Activated CD4-positive, CD25-positive, alpha-beta regulatory T cell (primary cell): ENCODE measurements around the gene SHC3.

Experiments
- DNase-seq, 4 experiments: peaks; one replicate each; lab custom pipeline; 2025; lab: John Stamatoyannopoulos, UW

SHC3 gene

DNA sequence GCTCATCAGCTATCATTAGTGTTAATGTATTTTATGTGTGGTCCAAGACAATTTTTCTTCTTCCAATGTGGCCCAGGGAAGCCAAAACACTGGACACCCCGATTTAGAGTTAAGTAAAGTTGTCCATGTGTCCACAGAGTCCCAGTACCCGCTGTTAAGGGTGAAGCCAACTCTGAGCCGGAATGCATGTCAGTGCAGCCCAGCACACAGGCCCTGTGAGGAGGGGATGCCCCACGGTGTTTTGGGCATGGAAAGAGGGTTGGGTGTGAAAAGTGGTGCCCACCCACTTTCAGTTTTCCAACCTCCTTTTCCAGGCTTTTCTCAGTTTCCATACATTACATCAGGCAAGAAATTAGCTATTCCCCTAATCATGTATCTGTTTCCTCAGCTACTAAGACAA is 24.4 kb downstream of the SHC3 start:
- no peak for DNase-seq

DNA sequence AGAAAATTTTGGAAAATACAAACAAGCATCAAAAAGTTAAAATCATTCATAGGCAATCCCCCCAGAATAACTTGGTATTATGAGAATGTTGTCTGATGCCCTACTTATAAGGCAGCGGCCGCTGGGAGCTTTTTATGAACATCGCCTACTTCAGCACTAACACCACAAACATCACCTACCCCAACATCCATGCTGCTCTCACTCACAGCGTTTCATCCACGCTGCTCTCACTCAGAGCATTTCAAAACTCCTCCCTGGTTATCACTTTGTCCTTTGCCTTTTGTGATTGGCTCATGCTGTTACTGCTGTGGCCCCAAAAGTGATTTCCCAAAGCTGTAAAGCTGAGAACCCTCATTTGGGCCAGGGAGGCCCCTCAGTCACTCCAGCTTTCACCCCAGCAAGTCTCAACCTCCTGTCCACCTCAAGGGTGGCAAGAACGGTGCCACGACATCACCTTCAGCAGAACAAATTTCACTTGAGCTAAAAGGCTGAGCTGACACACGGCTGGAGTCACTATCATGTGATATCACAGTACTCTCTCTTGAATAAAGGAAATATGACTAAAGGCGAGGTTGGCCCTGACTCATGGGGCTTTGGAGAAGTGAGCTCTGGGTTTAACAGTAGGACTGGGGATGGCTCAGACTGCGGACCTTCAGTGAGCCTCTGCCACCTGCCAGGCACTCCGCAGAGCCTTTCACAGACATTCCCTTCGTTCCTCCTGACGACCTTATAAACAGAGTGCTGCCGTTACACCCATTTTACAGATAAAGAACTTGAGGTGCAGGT is 25.2 kb downstream of the SHC3 start:
- no peak for DNase-seq

DNA sequence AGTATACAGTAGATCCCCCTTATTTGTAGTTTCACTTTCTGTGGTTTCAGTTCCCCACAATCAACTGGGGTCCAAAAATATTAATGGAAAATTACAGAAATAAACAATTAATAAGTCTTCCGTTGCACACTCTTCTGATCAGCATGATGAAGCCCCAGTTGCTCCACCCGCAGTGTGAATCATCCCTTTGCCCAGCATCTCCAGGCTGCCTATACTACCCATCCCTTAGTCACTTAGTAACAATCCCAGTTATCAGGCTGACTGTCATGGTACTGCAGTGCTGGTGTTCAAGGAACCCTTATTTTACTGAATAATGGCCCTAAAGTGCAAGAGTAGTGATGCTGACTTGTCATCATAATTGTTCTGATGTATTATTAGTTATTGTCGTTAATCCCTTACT is 28.9 kb downstream of the SHC3 start:
- no peak for DNase-seq

DNA sequence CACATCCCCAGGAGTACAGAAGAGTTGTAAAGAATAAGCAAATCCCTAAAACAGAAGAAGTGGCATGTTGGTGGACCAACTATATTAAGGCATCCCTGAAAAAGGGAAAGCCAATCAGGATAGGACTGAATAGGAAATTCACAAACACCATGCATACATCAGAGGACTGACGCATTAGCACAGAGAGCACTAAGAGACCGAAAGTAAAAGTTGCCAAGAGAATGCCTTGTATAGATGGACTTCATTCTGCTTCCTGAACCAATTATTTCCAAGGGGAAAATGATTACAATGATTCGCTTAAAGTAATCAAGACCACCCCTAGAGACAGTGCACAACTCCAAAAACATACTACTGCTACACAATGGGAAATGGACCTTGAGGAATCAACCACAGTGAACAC is 33.5 kb downstream of the SHC3 start:
- no peak for DNase-seq

DNA sequence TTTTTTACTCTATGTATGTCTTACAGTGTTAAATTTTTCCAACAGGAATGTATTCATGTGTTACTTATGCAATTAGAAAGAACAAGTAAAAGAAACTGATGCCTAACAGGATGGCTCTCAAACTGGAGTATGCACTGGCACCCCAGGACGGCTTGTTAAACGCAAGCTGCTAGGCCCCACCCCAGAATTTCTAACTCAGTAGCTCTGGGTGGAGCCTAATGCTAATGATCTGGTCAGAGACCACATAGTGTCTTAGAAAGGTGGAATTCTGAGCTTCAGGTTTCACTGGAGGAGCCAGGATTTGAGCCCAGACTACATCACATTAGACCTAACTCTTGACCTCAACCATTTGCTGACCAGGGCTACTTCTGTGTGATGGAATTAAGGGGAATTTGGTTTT is 34.4 kb downstream of the SHC3 start:
- DNase-seq, result no peak

DNA sequence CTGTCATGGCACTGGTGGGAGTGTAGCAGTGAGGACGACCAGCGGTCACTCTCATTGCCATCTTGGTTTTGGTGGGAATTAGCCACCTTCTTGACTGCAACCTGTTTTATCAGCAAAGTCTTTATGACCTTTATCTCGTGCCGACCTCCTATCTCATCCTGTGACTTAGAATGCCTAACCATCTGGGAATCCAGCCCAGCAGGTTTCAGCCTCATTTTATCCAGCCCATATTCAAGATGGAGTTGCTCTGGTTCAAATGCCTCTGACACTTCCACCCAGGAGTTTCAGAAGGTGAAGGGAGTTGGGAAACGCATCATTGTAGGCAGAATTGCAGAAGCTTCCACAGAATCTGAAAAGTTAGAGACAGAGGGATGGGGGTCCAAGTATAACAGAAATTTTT is 35.4 kb downstream of the SHC3 start:
- DNase-seq, result no peak

DNA sequence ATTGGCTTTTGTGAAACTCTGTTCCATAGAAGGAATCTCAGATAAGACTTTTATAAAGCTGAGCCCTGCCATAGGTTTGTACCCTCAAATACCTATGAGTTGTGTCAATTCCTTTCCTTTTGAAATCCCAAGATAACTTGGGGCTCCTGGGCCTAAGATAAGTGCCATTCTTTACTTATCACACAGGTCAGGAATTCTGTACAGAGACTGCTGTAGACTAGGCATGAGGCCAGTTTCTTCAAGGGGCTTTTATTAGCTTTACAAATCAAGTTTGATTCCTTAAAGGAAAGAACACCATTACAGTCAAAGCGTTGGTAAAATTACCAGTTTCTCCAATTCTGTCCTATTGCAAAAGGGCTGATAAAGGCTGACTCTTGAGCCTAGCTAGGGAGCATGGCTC is 39.2 kb downstream of the SHC3 start:
- DNase-seq, result no peak

DNA sequence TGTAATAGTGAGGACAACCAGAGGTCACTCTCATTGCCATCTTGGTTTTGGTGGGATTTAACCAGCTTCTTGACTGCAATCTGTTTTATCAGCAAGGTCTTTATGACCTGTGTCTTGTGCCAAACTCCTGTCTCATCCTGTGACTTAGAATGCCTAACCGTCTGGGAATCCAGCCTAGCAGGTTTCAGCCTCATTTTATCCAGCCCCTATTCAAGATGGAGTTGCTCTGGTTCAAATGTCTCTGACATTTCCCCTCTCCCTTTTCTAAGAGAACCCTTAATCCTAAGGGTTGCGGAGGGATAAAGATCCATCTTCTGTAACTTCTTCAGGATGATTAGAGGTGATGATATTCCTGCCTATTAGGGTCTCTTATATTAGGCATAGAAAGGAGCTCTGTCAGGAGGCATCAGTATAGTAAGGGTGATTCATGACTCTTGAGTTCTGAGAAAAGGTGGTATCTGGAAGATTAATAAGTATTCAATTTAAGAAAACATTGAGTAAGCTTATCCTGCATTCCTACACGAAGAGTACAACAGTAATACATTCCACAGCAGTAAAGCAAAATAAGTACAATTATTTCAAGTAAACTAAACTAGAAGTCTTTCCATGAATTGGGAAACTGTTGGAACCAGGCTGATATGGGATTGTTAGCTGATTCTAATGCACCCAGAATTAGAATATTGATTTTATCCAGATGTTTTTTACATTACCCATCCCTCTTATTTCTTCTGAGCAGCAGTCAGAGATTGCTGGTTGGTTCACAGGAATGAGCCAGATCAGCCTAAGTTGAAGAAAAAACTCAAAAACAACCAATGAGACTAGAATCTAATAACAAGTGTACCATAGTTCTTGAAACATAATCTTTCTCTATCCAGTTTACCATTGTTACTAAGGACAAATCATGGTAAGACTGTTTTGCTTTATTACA is 39.9 kb downstream of the SHC3 start:
- DNase-seq, result no peak

DNA sequence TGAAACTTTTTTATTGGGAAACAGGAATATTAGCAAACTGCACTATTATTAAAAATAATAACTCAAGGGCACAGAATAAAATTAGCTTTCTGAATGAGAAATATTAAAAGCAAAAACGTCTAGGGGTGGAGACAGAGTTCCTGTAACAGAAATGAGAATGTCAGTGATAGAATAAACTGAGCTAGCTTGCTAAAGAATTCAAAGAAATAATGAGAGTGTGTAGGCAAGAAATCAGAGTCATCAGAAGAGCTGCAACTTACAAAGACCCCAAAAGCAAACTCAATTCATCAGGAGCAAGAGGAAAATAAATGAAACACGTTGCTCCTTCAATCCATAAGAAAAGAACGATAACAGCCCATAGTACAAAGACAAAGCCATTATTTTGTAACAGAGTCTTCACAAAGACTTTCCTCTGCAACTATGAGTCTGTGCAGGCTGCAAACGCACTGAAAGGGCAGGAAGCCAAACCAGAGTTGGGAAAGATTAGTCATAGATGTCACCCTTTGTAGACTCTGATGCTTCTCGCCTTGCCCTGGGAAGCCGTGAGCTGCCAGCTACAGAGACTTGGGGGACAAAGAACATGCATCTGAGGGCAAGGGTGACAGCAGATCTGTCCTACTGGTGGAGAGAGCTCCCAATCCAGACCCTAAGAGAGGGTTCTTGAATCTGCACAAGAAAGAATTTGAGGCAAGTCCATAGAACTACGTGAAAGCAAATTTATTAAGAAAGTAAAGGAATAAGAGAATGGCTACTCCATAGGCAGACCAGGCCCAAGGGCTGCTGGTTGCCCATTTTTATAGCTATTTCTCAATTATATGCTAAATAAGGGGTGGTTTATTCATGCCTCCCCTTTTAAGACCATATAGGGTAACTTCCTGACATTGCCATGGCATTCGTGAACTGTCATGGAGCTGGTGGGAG is 40.8 kb downstream of the SHC3 start:
- DNase-seq, result no peak

DNA sequence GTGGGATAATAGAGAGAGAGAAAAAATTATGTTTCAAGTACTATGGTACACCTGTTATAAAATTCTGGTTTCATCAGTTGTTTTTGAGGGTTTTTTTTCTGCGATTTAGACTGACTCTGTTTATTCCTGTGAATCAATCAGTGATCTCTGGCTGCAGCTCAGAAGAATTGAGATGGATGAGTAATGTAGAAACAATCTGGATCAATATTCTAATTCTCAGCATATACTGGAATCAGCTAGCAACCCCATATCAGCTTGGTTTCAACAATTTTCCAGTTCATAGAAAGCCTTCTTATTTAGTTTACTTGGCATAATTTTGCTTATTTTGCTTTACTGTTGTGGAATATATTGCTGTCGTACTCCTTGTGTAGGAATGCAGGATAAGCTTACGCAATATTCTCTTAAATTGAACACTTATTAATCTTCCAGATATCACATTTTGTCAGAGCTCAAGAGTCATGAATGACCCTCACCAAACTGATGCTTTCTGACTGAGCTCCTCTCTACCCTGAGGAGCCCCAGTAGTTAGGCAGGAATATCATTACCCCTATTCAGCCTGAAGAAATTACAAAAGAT is 42.9 kb downstream of the SHC3 start:
- DNase-seq, result no peak

DNA sequence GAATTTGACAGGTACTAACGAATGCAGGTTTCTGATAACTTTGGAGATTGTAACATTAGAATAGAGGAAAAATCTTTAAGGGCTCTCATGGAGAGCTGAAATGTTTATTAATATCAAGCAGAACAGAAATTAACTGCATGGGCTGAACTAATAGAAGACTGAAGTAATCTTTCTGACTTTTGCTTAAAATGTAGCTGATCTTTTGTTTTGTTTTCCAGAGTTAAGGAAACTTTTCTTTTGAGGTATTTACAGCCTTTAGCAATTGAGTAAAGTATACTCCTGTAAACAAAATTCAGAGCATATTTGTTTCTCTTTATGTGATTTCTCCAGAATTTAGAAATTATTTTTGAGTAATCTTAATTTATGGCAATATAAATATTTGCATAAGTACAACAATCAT is 43.9 kb downstream of the SHC3 start:
- no peak for DNase-seq

DNA sequence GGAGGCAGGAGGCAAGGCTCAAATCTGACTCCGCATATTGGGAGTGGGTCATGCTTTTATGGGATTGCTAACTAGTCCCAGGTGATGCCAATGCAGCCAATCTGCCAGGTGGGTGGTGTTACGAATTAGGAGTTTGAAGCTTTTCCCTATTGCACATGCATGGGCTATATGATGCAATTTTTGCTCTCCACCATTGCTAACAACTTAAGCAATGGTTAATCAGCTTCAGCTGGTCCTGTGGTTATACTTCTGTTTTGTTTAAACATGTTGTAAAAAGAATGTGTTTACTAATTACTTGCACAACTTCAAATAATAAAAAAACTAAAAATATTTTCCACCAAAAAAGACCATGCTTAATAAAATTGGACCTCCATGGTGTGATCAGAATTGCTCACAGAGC is 55.7 kb downstream of the SHC3 start:
- DNase-seq, result no peak

DNA sequence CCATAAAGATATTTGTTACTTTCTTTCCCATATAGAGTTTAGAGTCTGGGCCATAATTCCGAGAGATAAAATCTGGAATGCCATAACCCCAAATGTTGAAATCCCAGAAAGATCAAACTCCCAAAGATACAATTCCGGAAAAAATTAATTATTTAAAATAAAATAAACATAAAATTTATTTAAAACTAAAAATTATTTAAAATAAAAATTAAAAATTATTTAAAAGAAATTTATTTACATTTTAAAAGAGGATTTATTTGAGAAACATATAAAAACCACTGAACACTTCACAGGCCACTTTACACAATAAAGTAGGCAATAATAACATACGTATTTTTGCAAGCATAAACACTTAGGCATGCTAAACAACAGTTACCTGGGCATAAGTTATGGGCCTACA is 57.9 kb downstream of the SHC3 start:
- DNase-seq, result no peak

DNA sequence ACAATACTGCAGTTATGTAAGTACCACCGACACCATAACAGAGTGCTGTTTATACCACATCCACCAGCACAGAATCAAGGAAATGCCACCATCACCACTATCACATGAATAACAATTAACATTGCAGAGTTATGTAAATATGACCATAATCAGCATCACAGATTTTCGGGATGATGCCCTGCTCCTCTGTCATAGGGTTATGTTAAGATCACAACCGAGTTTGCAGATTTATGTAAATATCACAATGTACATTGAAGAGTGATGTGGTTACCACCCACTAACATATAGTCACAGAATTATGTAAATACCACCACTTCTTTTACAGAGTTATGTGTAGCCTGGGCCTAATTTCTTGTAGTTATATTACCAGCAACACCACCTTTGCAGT is 61.8 kb downstream of the SHC3 start:
- DNase-seq, result no peak

DNA sequence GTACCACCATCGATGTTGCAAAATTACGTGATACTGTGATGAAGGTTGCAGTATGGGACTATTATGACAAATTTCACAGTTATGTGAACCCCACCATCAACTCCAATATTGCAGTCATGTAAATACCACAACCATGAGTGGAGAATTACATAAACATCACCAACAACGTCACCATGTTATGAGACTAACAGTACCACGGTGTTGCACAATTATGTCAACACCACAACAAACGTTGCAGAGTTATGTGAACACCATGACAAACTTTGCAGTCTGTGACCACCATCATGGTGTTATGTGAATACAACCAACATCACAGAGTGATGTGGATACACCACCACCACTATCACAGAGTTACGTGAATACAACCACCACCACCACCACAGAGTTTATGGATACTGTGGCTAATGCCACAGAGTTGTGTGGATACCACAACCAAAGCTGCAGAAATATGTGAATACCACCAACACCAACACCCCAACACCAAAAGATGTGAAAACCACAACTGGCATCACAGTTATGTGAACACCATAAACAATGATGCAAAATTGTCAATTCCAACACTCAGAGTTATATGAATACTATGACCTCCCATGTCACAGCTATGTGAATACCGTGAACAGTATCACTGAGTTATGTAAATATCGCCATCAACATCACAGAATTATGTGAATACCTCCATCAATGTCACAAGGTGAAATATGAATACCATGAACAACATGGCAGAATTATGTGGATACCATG is 62.4 kb downstream of the SHC3 start:
- DNase-seq, result no peak

DNA sequence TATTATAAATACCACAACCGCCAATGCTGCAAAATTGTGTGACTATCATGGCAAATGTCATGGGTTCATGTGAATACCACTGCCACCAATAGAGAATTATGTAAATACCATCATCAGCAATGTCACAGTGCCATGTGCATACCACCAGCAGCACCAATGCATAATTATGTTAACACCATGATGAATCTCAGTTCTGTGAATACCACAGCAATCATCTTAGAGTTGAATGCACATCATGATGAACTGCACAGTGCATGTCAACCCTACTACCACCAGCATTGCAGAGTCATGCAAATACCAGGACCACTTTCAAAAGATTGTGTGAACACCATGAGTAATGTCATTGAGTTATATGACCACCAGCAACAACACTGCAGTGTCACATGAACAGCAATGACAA is 63.2 kb downstream of the SHC3 start:
- DNase-seq, result no peak

DNA sequence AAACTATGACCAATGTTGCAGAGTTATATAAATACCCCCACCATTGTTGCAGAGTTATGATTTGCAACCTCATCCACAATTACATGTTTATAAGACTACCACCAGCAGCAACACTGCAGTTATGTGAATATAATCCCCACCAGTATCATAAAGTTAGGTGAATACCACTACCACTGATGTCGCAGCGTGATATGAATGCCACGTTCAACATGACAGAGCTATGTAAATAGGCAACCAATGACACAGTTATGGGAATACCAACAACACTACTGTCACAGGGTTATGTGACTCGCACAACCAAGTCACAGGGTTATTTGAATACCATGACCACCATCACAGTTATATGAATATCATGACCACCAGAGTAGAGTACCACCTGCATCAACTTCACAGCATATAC is 63.9 kb downstream of the SHC3 start:
- no peak for DNase-seq

DNA sequence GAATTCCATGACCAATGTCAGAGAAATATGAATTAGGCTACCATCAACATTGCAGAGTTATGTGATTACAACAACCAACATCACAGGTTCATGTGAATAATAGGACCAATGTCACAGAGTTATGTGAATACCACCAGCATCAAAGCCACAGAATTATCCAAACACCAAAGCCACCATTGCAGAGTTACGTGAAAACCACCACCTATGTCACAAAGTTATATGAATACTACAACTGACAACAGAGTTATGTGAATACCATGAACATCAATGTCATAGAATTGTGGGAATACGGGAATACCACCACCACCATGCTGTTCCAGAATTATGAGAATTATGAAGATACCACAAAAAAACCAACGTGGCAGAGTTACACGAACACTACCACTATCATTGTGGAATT is 64.8 kb downstream of the SHC3 start:
- no peak for DNase-seq

DNA sequence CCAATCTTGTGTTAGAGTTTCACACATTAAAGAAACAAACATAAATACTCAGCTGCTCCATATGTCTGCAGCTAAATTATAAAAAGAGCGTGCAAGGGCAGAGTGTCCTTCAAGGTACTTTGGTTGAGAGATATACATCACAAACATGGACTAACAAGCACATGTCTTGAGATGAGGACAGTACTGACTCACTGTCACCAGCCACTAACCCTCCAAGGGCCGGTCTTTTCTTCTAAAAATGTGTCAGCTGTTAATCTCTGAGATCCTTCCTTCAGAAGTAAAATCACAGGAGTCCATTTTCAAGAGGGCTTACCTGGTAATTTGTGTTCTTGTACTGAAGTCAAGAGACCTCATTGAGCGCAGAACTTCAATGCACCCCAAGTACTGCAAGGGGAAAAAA is 66.4 kb downstream of the SHC3 start:
- DNase-seq, result no peak

DNA sequence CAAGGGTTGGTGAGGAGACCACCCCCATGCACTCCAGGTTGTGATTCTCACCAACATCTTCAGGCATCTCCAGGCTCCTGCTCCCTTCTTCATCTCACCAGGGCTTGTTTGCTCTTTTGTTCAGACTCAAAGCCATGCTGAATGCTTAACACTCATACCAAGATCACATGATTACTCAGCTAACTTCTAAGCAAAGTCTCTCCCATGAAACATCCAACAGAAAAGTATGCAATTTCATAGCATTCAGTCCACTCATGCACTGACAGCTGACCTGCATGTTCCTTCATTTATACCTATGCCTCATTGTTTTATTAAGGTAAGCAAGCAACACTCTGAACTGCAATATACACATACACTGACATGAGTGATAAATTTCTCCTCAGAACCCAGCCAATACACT is 69.0 kb downstream of the SHC3 start:
- no peak for DNase-seq

DNA sequence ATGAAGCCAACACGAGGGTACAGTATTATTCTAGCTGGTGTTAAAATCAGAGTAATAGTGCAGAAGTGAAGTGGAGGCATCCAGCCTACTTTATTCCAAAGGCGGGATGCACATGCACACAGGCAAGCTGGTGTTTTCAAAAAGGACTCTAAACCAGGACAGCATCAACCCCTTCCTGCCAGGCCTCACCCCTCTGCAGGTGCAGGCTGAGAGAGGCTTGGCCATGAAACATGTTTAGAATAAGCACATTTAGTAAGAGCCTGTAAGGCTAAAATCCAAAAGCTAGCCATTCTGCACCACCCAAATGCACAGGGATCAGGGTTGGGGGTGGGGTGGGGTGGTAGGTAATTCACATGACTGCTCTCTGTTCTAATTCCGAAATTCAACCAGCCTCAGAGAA is 71.2 kb downstream of the SHC3 start:
- no peak for DNase-seq
